RCC 7860 (cell line): Measurements from ENCODE around the gene RNLS.
"Not testable (repeated sequence)": the region's sequence is repeated elsewhere in the genome, so short reads cannot be mapped to it uniquely, and the experiment has no call there.

Source experiments
- DNase-seq: peaks from one replicate; pipeline ENCODE4 v3.0.0-alpha.2; 2015; ENCODE audit warnings: low spot score
- FAIRE-seq: peaks from 2 replicates; lab custom pipeline; 2012; peaks lifted over from hg19 to GRCh38; lab: Jason Lieb, UNC

The RNLS gene

GRCh38 chr10:88313878-88314277, 269.2 kb downstream of the RNLS start:
- no peak for FAIRE-seq

GRCh38 chr10:88312855-88313254, 270.3 kb downstream of the RNLS start:
- no peak for DNase-seq
- peak; percentile 34 for FAIRE-seq

More at GRCh38 chr10:88313878-88314277, 269.2 kb downstream of the RNLS start:
- no peak for DNase-seq

- no peak for FAIRE-seq
- no peak for DNase-seq
Observed at GRCh38 chr10:88311264-88311663, 271.9 kb downstream of the RNLS start.

- no peak for FAIRE-seq
- DNase-seq = no peak
Observed at GRCh38 chr10:88309365-88309764, 273.8 kb downstream of the RNLS start.

GRCh38 chr10:88308361-88308760, 274.8 kb downstream of the RNLS start:
- not testable (repeated sequence) for DNase-seq, FAIRE-seq

- DNase-seq = no peak
- FAIRE-seq = no peak
Observed at GRCh38 chr10:88299787-88300186, 283.3 kb downstream of the RNLS start.

GRCh38 chr10:88297103-88297502, 286.0 kb downstream of the RNLS start:
- no peak for FAIRE-seq
- no peak for DNase-seq

GRCh38 chr10:88293651-88294230, 289.4 kb downstream of the RNLS start:
- FAIRE-seq = no peak
- no peak for DNase-seq

GRCh38 chr10:88293073-88293472, 290.0 kb downstream of the RNLS start:
- no peak for FAIRE-seq
- no peak for DNase-seq

- FAIRE-seq (no peak), DNase-seq (no peak)
Observed at GRCh38 chr10:88292185-88292514, 291.0 kb downstream of the RNLS start.

GRCh38 chr10:88291289-88292184, 291.6 kb downstream of the RNLS start:
- DNase-seq (no peak), FAIRE-seq (no peak)

GRCh38 chr10:88289342-88289741, 293.8 kb downstream of the RNLS start:
- FAIRE-seq = no peak
- DNase-seq = no peak

- no peak for FAIRE-seq
Observed at GRCh38 chr10:88288320-88289059, 294.6 kb downstream of the RNLS start.

GRCh38 chr10:88286030-88286429, 297.1 kb downstream of the RNLS start:
- FAIRE-seq (no peak), DNase-seq (no peak)

More at GRCh38 chr10:88288320-88289059, 294.6 kb downstream of the RNLS start:
- no peak for DNase-seq

- peak; percentile 53 for DNase-seq
- FAIRE-seq = peak; percentile 50
Observed at GRCh38 chr10:88281592-88282347, 301.3 kb downstream of the RNLS start.

GRCh38 chr10:88280518-88280917, 302.6 kb downstream of the RNLS start:
- no peak for FAIRE-seq
- no peak for DNase-seq

- DNase-seq = no peak
- no peak for FAIRE-seq
Observed at GRCh38 chr10:88278912-88279311, 304.2 kb downstream of the RNLS start.

GRCh38 chr10:88276945-88277344, 306.2 kb downstream of the RNLS start:
- not testable (repeated sequence) for DNase-seq, FAIRE-seq

- no peak for DNase-seq
- no peak for FAIRE-seq
Observed at GRCh38 chr10:88274286-88274685, 308.8 kb downstream of the RNLS start.

GRCh38 chr10:88273567-88273966, 309.6 kb downstream of the RNLS start:
- no peak for DNase-seq
- peak; percentile 16 for FAIRE-seq
